NCI-H1417 treated with DMSO at 0.1 percent for 48 hours (cell line): ENCODE data around the gene SLC6A1.
"Not testable (repeated sequence)": the region's sequence is repeated elsewhere in the genome, so short reads cannot be mapped to it uniquely, and the experiment has no call there.

ENCODE experiments used
- DNase-seq: peaks from one replicate; lab custom pipeline; 2025; lab: John Stamatoyannopoulos, UW

Gene SLC6A1

DNA sequence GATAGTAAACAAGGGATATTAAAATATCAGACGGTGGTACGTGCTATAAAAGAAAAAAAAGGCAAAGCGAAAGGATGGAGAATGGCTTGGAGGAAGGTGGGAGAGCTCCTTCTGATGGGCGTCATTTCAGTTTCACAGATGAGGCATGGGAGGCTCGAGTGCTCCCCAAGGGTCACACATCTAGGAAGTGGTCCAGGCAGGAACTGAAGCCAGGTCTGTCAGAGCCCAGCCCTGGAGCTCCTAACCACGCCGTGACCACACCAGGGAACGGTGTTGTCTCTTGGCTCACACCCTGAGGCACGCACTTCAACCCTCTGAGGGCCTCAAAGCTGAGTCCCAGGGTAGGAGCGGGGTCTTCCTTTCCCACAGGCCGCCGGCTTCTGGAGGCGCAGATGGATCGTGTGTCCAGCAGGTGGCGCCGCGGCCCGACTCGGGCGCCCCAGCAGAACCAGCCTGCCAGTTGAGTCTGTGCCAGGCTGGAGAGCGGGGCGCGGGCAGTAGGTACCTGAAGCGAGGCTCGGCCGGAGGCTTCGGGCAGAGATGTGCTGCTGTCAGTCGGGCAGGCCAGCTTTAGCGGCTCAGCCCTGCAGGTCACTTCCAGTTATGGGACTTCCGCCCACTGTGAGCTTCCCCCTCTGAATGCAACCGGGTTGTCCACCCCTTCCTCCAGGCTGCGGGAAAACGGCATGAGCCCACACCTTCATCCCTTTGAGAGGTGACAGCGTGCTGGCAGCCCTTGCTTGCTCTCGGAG is 68.1 kb downstream of the SLC6A1 start:
- no peak for DNase-seq

DNA sequence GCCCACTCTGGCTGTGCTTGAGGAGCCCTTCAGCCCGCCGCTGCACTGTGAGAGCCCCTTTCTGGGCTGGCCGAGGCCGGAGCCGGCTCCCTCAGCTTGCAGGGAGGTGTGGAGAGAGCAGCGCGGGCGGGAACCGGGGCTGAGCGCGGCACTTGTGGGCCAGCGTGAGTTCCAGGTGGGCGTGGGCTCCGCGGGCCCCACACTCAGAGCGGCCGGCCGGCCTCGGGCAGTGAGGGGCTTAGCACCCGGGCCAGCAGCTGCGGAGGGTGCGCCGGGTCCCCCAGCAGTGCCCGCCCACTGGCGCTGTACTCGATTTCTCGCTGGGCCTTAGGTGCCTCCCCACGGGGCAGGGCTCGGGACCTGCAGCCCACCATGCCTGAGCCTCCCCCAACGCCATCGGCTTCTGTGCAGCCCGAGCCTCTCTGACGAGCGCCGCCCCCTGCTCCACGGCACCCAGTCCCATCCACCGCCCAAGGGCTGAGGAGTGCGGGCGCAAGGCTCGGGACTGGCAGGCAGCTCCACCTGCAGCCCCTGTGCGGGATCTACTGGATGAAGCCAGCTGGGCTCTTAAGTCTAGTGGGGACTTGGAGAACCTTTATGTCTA is 68.8 kb downstream of the SLC6A1 start:
- not testable (repeated sequence) for DNase-seq

DNA sequence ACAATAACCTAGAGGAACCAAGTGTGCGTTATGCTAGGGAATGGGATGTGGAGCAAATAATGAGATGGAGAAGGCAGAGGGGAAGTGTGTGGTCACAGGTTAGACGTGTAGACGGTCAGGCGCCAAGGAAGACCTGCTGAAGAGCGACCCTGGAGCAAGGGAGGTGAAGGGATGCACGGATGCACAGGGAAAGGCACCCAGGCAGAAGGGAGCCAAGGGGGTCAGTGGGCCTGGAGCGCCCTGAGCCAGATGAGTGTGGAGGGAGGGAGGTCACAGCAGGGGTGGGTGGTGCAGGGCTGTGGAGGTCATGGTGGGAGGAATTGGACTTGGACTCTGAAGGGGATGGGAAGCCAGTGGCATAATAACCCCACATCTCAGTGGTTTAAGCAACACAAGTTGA is 70.2 kb downstream of the SLC6A1 start:
- DNase-seq = no peak

DNA sequence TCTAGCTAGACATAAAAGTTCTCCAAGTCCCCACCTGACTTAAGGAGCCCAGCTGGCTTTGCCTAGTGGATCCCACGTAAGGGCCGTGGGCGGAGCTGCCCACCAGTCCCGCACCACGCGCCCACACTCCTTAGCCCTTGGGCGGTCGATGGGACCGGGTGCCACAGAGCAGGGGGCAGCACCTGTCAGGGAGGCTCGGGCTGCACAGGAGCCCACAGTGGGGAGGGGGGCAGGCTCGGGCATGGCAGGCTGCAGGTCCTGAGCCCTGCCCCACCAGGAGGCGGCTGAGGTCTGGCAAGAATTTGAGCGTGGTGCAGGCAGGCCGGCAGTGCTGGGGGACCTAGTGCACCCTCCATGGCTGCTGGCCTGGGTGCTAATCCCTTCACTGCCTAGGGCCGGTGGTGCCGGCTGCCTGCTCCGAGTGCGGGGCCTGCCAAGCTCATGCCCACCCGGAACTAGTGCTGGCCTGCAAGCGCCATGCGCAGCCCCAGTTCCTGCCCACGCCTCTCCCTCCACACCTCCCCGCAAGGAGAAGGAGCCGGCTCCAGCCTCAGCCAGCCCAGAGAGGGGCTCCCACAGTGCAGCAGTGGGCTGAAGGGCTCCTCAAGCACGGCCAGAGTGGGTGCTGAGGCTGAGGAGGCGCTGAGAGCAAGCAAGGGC is 78.7 kb downstream of the SLC6A1 start:
- no peak for DNase-seq

DNA sequence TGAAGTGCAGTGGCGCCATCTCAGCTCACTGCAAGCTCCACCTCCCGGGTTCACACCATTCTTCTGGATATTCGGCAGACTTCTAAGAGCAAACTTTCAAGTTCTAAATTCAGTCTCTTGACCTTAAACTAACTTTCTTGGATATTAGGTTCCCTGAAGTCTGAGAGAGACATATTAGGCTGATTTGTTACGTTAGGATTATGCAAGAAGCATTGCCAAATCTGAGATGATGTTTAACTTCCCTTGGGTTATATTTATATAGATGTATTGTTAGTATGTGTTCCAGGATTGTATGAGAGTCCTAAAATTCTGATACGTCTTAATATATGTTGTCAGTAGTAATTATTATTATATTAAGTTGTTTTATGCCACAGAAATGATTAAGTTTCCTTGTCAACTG is 80.1 kb downstream of the SLC6A1 start:
- no peak for DNase-seq

DNA sequence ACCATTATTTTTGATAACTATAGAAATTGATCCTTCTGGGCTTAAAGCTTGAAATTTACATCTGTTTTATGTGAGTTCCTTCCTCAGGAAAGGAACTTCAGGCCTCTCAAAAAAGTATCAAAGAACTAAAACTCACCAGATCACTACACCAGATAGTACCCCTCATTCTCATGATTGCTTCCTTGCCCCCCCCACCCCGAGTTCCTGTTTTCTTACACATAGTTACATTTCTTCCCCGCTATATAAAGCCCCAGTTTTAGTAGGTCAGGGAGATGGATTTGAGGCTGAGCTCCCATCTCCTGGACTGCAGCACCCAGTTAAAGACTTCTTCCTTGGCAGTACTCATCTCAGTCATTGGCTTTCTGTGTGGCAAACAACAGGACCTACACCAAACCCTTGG is 81.5 kb downstream of the SLC6A1 start:
- DNase-seq = no peak

DNA sequence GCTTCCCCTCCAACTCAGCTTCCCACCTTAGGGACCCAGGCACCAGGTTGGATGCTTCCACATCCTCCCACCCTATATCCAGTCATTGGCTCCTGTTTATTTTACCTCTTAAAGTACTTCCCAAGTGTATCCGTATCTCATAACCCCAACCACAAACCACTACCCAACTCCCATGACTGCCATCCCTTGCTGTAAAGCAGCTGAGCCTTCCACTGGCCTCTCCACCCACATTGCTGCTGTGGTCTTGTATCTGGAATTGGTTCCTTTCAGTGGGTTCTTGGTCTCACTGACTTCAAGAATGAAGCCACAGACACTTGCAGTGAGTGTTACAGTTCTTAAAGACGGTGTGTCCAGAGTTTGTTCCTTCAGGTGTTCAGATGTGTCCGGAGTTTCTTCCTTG is 81.9 kb downstream of the SLC6A1 start:
- no peak for DNase-seq

DNA sequence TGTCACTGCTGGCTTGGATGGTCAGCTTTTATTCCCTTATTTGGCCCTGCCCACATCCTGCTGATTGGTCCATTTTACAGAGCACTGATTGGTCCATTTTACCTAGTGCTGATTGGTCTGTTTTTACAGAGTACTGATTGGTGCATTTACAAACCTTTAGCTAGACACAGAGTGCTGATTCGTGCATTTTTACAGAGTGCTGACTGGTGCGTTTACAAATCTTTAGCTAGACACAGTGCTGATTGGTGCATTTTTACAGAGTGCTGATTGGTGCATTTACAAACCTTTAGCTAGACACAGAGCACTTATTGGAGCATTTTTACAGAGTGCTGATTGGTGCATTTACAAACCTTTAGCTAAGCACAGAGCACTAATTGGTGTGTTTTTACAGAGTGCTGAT is 82.6 kb downstream of the SLC6A1 start:
- DNase-seq = not testable (repeated sequence)

DNA sequence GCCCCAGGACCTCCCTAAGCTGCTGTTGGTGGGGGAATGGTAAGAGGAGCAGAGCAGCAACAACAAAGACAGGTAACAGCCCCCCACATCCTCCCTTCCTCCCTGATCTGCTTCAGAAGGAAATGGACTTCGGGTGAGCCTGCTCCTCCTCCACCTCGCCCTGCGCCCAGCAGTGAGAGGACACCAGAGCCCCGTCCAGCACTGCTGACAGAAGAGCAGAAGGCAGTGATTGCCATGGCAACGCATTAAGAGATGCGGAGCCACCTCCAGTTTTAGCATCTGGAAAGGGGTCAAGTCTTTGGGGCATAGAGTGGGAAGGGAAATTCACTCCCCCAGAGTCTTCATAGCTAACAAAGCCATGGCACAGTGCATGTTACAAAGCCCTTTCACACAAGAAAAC is 84.2 kb downstream of the SLC6A1 start:
- DNase-seq = no peak

DNA sequence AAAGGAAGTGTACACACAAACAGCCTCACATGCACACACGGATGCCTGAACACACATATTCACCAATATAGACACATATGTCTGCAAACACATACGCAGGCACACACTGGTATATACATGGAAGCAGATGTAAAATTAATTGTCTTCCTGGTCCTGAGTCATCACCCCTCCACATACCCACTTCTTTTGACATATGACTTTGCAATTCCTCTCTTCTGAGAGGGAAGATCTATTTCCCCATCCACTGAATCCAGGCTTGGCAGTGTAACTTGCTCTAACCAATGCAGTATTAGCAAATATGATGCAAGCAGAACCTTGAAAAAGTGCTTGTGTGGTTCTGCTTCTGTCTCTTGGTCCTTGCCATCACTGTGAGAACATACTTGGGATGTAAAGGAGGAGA is 84.9 kb downstream of the SLC6A1 start:
- DNase-seq = no peak

DNA sequence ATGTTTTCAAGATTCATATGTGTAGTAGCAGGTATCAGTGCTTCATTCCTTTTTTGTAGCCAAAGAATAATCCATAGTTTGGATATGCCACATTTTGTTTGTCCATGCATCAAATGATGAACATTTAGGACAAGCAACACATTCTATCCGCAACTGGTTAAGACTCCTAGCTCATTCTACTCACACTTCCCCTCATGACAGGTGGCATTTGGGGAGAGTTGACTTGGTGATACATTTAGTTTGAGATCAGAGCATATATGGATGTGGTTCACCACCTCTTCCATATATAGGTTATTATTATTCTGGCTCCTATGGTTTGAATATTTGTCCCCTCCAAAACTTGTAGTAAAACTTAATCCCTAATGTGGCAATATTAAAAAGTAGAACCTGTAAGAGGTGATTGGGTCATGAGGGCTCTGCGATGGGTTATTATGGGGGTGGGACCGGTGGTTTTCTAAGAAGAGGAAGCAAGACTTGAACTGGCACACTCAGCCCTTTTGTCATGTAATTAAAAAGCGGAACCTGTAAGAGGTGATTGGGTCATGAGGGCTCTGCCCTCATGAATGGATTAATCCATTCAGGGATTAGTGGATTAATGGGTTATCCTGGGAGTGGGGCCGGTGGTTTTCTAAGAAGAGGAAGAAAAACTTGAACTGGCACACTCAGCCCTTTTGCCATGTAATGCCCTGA is 86.4 kb downstream of the SLC6A1 start:
- no peak for DNase-seq

DNA sequence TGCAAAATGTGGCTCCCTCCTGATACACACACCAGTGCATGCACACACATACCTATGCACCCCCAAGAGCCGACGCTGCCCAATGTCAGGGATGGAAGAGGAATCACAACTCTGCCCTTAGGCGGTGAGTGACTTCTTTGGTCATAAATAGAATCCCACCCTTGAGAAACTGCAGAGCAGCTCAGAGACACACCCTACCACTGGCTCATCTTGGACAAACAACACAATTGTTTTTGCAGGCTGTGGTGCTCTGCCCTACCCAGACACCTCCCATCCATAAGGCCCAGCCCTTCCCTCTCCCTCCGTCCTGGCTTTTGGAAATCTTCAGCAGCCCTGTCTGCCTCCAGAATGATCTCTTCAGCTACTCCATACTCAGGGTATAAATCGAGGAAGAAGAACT is 87.9 kb downstream of the SLC6A1 start:
- DNase-seq = no peak

DNA sequence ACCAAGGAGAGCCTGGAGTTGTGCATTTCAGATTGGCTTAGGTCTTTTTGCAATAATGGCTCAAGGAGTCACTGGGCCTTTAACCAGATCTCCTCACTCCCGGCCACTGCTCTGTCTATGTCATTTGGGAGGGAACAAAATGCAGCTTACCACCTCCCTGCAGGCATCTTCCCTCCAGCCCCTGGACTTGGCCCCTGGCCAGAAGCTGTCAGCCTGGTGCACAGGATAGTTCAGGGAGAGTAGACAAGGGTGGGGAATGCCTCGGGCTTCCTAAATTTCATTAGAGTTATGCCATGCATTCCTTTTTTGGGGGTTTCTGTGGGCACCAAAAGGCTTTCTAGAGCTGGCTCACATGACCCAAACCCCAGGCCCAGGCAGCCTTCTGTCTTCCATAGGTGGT is 91.5 kb downstream of the SLC6A1 start:
- no peak for DNase-seq

DNA sequence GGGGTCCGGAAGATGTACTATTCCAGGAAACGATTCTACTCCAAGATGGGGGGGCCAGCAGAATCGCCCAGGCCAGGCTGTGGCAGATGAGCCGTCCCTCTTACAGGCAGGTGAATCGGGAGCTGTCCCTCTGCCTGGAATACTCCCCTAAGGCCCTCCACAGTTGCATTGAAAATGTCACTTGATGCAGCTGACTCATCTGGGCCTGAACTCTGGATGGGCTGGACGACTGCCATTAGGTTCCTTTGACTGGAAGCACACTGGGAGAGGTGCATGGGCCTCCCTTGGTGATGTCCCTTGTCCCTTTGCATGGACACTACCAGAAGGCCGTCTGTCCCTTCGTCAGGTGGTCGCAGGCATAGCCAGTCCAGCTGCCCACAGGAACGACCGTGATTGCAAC is 92.1 kb downstream of the SLC6A1 start:
- no peak for DNase-seq

DNA sequence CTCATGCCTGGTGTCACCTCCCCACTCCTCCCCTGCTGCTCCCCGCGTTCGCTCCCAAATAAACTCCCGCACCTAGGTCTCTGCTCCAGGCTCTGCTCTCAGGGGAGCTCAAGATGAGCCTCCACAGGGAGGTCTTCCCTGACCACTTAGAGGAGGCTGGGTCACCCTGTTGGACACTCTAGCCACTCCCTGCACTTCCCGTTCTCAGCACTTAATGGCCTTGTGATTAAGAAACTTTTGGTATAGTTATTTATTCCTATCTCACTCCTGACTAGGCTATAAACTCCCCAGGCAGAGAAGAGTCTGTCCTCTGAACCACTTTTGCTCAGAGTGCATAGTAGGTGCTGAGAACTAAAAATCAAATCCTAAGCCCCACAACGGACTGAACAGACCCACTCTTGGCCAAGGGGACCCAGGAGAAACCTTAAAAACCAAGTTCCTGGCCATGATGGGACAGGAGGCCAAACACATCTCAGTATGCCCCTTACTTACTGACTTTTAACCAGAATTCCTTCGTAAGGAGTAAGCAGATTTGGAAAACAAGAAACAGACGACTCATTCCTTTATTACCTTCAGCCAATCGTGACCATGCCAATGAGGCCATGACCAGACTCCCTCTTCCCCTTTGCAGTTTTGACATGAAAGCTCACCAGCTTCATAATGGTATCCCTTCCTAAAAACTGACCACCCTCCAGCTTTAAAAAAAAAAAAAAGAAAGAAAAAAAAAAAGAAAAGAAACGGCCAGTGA is 92.7 kb downstream of the SLC6A1 start:
- DNase-seq = no peak

DNA sequence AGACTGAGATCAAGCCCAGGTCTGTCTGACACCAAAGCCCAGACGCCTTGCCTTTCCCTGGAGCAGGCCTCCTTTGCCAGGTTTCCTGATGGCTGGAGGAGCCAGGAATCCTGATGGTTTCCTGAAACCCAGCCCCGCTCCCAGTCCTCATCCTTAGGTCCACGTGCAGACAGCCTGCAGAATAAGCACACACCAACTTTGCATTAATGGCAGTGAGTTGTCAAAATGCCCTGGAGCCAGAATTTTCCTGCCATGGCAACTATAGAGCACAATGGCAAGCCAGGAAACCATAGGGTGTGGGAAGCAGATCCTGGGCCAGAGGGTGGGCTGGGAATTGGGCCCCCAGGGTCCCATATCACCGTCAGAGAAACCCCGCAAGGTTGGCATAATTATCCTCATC is 94.3 kb downstream of the SLC6A1 start:
- DNase-seq = no peak

DNA sequence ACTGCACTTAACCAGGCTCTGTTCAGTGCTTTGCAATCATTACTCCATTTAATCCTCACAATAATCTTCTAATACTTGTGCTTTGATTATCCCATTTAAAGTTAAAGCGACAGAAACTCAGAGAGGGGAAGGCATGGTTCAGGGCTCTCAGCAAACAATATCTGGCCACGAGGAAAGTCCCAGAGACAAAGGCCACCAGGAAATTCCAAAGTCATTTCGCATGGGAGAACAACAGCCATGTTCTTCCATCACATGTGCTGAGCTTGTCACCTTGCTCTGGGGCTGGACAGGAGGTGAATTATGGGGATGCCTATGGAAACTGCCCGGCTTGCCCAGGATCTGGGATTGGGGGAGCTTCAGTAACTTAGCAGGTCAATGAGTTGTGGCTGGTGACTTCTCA is 95.5 kb downstream of the SLC6A1 start:
- DNase-seq = no peak

DNA sequence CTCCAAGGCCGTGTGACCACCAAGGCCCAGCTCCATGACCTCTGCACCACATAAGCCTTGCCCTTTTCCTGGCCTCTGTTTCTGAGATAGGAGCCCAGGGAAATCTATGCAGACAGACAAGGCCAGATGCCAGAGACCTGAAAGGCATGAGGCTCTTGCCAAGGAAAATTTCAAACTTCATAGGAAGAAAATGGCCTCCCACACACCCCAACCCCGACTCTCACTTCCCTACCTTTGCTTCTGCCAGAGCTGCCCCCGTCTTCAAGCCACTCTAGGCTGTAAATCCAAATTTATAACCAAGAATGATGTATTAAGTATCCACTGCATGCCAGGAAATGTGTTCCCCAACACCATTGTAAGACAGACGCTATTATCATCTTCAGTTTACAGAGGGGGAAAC is 96.3 kb downstream of the SLC6A1 start:
- no peak for DNase-seq
